ENCODE data around the gene PLXNA3. TPM values are rescaled to one million over a fixed set of nuclear protein-coding genes. Genes with fewer than 3 reads are reported as not detected.

PLXNA3 gene
- total RNA-seq: 7.2 and 14.2 TPM in 2 replicates

DNA sequence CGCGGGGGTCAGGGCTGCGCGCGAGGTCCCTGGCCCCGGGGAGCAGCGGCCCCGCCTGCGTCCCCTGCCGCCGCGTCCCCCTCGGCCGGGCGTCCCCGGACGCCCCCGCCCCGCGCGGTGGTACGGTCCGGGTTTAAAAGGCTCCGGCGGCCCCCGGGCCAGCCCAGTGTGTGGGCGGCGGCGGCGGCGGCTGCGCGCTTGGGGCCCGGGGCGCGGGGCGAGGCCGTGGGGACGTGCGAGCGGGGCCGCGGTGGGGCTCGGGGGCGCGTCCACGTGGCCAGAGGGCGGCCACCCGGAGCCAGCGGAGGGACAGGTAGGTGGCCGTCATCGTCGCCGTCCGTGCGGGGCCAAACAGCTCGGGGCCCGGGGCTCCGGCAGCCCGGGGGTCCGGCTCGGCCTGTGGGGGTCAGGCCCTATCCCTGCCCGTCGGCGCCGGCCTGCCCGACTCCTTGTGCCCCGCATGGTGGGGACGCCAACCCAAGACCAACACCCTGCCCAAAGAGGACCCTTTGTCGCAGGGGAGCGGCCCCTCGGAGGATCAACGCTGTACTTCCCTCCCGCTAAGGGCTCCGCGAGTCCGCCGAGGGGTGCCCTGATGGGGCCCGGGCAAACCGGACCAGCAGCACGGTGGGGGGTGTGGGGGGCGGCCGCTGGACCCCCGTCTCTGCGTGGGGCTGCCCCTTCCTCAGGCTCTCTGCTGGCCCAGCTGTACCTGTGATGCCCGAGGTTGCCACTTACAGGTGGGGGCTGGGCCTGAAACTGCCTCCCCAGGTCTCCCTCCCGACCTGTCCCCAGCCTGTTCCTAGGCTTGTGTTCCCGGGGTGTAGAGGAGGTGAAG, at the start of gene PLXNA3:
Gene PLXNA3, plus strand, starts transcription at position 166 of the 838 bp plus-strand sequence. CDS start 1,903 bp downstream, outside the sequence.

DNA sequence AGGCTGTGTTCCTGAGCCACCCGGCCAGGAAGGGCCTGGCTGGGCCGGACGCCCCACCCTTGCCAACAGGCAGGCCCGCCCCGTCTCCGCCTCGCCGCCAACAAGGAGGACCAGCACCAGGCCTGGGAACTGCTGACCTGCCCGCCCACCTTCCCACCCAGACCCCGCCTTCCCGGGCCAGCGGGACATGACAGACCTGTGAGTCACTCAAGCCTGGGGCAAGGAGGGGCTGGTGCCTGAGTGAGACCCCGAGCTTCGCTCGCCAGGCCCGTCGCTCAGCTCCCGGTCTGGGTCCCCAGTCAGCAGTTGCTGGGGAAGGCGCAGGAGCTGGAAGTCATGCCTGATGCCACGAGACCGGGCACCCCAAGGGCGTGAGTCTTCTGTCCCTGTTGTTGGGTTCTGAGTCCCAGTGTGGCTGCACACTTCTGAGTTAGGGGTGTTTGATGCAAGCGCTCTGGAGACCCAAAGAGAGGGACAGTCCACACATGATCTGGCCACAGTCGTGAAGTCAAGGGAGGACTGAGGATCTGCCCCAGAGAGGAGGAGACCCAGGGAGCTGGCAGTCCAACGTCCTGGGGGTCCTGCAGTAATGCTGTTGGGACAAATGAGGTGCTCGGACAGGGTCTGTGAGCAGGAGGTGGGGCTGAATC, 48.7 kb upstream of the PLXNA3 start, which contains the start of gene DNASE1L1:
Gene DNASE1L1, minus strand, starts transcription at position 33 of the 650 bp plus-strand sequence. CDS start 3,686 bp downstream, outside the sequence.

DNA sequence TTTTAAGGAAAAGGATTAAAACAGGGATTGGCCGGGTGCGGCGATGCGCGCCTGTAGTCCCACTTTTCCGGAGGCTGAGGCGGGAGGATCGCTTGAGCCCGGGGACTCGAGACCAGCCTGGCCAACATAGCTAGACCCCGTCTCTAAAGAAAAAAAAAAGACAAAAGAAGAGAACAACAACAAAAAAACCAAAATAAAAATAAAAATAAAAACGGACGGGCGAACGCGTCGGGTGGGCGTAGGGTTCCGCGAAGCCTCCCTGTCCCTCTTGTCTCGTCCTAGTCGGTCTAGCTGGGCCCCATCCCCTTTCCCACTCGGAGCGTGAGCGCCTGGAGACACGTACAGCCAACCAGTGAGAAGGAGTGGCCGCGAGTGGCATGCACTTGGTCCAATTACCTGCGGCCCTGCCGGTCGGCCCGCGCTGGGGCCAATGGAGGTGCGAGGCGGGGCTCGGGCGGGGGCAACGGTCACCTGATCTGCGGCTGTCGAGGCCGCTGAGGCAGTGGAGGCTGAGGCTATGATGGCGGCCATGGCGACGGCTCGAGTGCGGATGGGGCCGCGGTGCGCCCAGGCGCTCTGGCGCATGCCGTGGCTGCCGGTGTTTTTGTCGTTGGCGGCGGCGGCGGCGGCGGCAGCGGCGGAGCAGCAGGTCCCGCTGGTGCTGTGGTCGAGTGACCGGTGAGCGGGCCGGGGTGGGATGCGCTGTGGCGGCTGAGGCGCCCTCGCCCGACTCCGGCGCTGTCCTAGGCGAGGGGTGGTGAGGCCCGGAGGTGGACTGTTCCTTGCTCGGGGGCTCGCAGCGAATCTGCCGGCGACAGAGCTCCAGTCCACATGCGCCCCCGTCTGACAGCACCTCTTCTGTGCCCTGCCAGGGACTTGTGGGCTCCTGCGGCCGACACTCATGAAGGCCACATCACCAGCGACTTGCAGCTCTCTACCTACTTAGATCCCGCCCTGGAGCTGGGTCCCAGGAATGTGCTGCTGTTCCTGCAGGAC, 29.6 kb upstream of the PLXNA3 start, which contains the start of gene ATP6AP1:
Gene ATP6AP1, plus strand, starts transcription at position 502 of the 996 bp plus-strand sequence. Its CDS starts 16 bp downstream, at position 518.

DNA sequence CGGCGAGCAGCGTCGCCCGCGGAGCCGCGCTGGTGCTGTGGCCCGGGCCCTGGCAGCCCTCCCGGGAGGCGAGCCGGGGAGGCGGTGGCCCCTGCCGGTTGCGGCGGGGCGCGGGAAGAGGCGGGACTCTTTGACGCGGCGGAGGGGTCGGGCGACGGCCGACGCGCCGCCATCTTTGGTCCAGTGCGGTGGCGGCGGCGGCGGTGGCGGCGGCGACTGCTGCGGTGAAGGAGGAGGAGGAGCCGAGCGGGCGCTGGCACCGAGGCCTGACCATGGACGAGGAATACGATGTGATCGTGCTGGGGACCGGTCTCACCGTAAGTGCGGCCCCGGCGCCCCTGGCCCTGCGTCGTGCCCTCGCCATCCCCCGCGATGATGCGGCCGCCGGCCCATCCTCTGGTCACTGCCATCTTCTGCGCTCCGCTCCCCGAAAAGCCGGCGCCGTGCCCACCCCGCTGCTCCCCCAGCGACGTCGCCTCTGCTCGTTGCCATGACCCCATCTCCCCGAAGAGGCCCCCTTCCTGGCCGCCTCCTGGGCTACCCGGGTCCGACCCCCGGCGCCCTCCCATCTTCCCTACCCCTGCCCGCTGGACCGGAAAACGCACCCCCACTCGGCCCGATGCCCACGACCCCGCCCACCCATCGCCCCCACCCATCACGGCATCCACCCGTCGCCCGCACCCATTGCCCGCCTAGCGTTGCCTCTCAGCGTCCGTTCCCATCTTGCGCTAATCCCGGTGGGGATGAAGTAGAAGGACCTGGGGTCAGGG, 20.9 kb upstream of the PLXNA3 start, which contains the start of gene GDI1:
Gene GDI1, plus strand, starts transcription at position 172 of the 770 bp plus-strand sequence. Its CDS starts 101 bp downstream, at position 273.

DNA sequence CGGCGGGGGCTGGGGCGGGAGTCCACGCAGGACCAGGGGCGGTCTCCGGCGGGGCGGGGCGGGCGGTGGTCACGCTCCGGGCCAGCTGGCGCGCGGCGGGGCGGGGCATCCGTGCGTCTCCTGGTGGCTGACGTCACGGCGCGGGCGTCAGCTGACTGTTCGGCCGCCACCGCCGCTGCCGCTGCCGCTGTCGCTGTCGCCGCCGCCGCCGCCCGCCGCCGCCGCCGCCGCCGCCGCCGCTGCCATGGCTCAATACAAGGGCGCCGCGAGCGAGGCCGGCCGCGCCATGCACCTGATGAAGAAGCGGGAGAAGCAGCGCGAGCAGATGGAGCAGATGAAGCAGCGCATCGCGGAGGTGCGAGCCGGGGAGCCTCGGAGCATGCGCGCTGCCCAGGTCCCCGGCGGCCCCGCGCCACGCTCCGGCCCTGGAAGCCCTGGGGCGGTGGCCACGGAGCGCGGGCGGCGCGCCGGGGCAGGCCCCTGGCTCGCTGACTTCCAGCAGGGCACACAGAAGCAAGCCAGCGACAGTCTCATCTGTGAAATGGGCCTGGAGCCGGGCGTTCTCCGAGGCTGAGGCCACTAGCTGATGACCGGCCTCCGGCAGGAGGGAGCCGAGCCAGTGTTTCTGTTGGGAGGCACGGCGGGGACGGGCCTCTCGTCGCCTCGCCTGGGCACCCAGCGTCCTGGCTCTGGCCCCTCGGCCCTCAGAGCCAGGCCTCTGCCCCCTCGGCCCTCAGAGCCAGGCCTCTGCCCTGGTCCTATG, 13.9 kb upstream of the PLXNA3 start, which contains the start of gene FAM50A:
Gene FAM50A, plus strand, starts transcription at position 150 of the 763 bp plus-strand sequence. Its CDS starts 95 bp downstream, at position 245.

DNA sequence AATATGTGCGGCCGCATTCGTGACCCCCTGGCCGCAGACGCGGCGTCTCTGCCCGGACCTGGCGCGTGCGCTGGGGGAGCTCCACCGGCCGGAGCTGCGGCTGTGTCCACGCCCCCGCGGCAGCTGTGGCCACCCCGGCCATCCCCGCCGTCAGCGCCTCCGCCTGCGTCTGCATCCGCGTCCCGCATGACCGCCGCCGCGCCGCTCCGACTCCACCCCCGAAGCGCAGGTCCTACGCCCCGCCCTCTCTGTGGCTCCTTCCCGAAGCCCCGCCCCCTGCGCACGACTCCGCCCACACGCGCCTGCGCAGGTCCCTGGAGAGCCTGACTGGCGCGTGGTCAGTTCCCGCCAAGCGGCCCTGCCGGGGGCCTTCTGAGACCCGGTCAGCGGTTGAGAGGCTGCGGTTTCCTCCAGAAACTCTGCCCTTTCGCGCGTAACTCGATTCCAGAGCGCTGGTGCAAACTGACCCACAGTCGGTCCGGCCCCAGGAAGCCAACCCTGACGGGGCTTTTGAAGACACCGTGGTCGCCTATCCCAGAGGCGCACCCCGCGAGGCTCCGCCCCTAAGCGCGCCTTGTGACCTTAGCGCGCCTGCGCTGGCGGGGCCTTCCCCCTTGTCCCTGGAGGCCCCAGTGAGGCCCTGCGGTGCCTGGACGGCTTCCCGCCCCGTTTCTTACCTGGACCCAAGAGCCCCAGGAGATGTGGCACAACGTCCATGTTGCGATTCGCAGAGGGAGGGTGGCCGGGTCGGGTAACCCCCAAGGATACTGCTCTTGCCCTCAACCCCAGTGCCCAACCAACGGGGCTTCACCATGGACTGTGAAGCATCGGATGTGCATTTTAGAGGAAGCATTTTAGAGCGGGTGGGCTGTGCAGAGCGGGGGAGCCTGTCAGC, 20.9 kb downstream of the PLXNA3 start, which contains the start of gene LAGE3:
Gene LAGE3, minus strand, starts transcription at position 554 of the 895 bp plus-strand sequence. Its CDS starts 366 bp downstream, at position 188.

DNA sequence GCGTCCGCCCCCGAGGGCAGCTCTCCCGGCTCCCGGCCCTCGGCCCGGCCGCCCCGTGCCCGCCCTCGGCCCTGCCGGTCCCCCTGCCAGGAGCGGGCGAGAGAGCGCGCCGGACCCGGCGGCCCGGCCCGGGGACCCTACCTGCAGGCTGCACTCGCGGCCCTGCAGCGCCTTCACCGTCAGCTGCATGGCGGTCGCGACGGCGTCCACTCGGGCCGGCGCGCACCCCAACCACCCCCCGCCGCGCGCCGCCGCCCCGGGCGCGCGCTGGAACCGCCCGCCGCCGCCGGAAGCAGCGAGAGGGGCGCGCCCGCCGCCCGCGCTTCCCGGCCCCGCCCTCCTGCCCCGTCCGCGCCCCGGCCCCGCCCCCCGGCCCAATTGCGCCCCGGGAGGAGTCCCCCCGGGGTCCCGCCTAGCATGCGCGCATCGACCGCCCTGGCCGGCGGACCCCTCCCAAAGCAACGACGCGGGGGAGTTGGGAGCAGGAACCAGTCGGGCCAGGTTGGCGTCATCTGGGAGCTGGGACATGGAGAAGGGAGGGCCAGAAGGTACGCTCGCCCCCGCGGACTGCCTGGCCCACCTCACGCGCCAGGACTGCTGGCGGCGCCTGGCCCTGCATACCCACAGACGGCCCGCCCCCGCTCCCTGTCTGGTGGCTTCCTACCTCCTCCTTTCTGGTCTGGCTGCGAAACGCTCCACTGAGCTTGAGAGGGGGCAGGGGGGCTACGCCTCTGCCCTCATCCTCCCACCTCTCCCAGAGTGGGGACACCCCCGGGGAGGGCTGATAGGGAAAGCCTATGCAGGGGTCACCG, 28.5 kb downstream of the PLXNA3 start, which contains the start of gene UBL4A:
Gene UBL4A, minus strand, starts transcription at position 220 of the 812 bp plus-strand sequence. Its CDS starts 31 bp downstream, at position 189.

DNA sequence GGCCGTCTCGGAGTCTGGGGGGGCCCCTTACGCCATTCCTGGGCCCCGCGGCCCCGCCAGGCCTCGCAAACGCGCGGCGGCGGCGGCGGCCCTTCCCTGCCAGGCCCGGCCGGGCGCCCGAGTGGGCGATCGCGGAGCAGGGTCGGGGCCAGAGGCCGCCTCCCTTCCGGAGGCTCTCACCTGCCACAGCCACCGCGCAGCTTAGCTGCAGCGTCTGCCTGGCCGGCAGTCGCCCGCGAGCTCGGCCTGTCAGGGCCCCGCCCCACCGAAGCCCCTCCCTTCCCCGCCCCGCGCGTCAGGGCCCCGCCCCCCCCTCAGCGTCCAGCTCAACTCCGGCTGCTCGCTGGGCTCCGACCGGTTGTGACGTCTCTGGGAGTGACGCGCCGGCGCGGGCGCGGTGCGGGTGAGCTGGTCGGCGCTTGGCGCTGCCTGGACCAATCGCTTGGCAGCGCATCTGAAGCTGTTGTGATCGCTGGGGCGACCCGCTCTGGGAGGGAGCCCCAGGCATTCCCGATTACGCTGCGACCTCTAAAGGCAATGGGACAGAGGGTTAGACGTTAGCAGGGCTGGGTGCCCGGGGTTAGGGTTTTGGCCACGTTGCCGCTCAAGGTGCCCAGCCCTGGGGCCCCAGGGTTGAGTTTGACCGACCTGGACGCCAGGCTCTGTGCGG, 32.5 kb downstream of the PLXNA3 start, which contains the start of gene SLC10A3:
Gene SLC10A3, minus strand, starts transcription at position 216 of the 670 bp plus-strand sequence. CDS start 1,689 bp downstream, outside the sequence.

DNA sequence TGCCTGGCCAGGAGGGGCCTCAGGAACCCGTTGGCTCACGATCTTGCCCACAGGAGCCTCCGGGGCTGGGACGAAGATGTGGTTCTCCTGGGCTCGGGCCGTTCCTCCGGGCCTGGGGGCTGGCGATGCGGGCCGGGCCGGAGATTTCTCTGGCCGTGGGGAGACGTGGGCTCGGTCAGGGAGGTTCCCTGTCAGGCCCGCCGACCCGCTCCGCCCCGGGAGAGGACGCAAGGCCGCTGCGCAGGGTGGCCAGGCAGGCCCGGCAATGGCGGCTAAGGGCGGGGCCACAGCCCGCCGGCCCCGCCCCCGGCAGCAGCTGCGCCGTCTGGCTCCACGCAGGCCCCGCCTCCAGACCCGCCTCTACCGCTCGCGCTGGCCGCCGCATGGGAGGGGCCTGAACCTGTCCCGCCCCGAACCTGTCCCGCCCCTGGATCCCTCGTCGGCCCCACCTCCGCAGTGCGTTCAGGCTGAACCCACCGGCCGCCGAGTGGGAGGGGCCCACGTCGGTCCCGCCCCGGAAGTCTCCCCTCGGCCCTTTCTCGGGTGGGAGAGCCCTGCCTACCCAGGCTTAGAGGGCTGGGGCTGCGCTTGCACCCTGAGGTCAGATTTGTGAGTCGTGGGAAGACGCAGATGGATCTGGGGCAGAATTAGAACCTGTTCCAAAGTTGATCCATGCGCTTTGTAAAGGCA, 58.0 kb downstream of the PLXNA3 start, which contains the start of gene FAM3A:
Gene FAM3A, minus strand, starts transcription at position 267 of the 690 bp plus-strand sequence. CDS start 460 bp downstream, outside the sequence.

Other genes with a start within 250 kb of the PLXNA3 start
- not detected in 2 replicates for gene OPN1MW2, start 238.5 kb upstream of the PLXNA3 start, total RNA-seq
- not detected in 2 replicates for gene OPN1MW3, start 200.7 kb upstream of the PLXNA3 start, total RNA-seq
- not detected in 2 replicates for gene TEX28, start 163.2 kb upstream of the PLXNA3 start, total RNA-seq
- not detected in 2 replicates for gene TKTL1, start 162.5 kb upstream of the PLXNA3 start, total RNA-seq
- 745 and 2,487 TPM in 2 replicates for gene FLNA, start 83.6 kb upstream of the PLXNA3 start, total RNA-seq
- gene EMD, start 79.0 kb upstream of the PLXNA3 start, total RNA-seq: 66.7 and 79.0 TPM in 2 replicates
- gene RPL10, start 59.9 kb upstream of the PLXNA3 start, total RNA-seq: 7,452 and 8,826 TPM in 2 replicates
- 47.1 and 58.0 TPM in 2 replicates for gene DNASE1L1, start 49.0 kb upstream of the PLXNA3 start, total RNA-seq
- gene TAFAZZIN, start 46.7 kb upstream of the PLXNA3 start, total RNA-seq: 15.8 and 28.1 TPM in 2 replicates
- 46.5 and 60.7 TPM in 2 replicates for gene ATP6AP1, start 29.6 kb upstream of the PLXNA3 start, total RNA-seq
- gene GDI1, start 21.1 kb upstream of the PLXNA3 start, total RNA-seq: 77.9 and 123 TPM in 2 replicates
- 40.3 and 53.5 TPM in 2 replicates for gene FAM50A, start 14.1 kb upstream of the PLXNA3 start, total RNA-seq
- gene LAGE3, start 21.0 kb downstream of the PLXNA3 start, total RNA-seq: 22.4 and 30.4 TPM in 2 replicates
- gene UBL4A, start 28.3 kb downstream of the PLXNA3 start, total RNA-seq: 42.8 and 49.4 TPM in 2 replicates
- gene SLC10A3, start 32.3 kb downstream of the PLXNA3 start, total RNA-seq: 29.9 and 37.5 TPM in 2 replicates
- 33.1 and 37.7 TPM in 2 replicates for gene FAM3A, start 58.0 kb downstream of the PLXNA3 start, total RNA-seq
- 172 and 216 TPM in 2 replicates for gene G6PD, start 88.6 kb downstream of the PLXNA3 start, total RNA-seq
- gene IKBKG, start 89.3 kb downstream of the PLXNA3 start, total RNA-seq: 29.2 and 58.2 TPM in 2 replicates
- not detected in 2 replicates for gene CTAG1A, start 126.9 kb downstream of the PLXNA3 start, total RNA-seq
- not detected in 2 replicates for gene CTAG1B, start 161.0 kb downstream of the PLXNA3 start, total RNA-seq
- not detected in 2 replicates for gene CTAG2, start 195.3 kb downstream of the PLXNA3 start, total RNA-seq